Measurements from ENCODE around the gene ALKBH8. TPM values are rescaled to one million over a fixed set of nuclear protein-coding genes. Genes with fewer than 3 reads are reported as not detected.

ALKBH8 gene
- total and polyA plus RNA-seq, 2 of the 8 experiments (the other 6 are each of a cell fraction or from before 2014, with no cell fraction given): 3.6 to 11.9 TPM

- H3K9me3 ChIP-seq (ENCODE audit: insufficient read depth in 2 of 2, low read depth in 1 of 2, low read length in 1 of 2): no peaks in the 10 kb centered on the region
- H3K14ac ChIP-seq (ENCODE audit: insufficient read length): no peak overlapping the region
- H3K79me2 ChIP-seq (ENCODE audit: control insufficient read depth in 1 of 2, insufficient read depth in 2 of 2, low read length in 2 of 2): no peaks in the 10 kb centered on the region
- no peak overlapping the region for H2BK120ac ChIP-seq (replicated peaks; ENCODE audit: low read depth, low read length)
- H2AFZ ChIP-seq (ENCODE audit: low read length): no peak overlapping the region
- H4K8ac ChIP-seq (ENCODE audit: extremely low read depth, insufficient read depth, low read length): no peak overlapping the region
- H2BK20ac ChIP-seq (ENCODE audit: low read length): no peak overlapping the region
- FAIRE-seq (no peak), DNase-seq (ENCODE audit: low read depth in 1 of 2, low spot score in 2 of 2) (no peak)
- H3K4me1 ChIP-seq (replicated peaks in 1 of 4; ENCODE audit: control insufficient read depth in 3 of 4, insufficient read depth in 4 of 4, low read length in 3 of 4): no peaks in the 10 kb centered on the region
- no peaks in the 10 kb centered on the region for H3K27me3 ChIP-seq (replicated peaks in 1 of 4; ENCODE audit: control insufficient read depth in 3 of 4, extremely low read depth in 1 of 4, insufficient read depth in 3 of 4, low read length in 3 of 4)
- H3K23ac ChIP-seq (ENCODE audit: insufficient read length): no peak overlapping the region
- H3K18ac ChIP-seq (ENCODE audit: extremely low read depth, low read length): no peak overlapping the region
- H3K56ac ChIP-seq (replicated peaks; ENCODE audit: insufficient read length, low read depth, low read length): no peak overlapping the region
- H3K4me3 ChIP-seq (ENCODE audit: extremely low read depth in 1 of 4, insufficient read depth in 2 of 4, low read depth in 3 of 4, low read length in 4 of 4): no peak overlapping the region
- H2BK5ac ChIP-seq (ENCODE audit: low read depth, low read length): no peak overlapping the region
- no peaks in the 10 kb centered on the region for H3K79me1 ChIP-seq (ENCODE audit: low read depth, low read length)
- no peaks in the 10 kb centered on the region for H3K36me3 ChIP-seq (ENCODE audit: control insufficient read depth in 2 of 4, insufficient read depth in 4 of 4, low read length in 3 of 4)
- TF ChIP-seq JUN (IDR thresholded peaks at IDR 0.05; ENCODE audit: low read depth, low read length) (no peak), MAFK (IDR thresholded peaks at IDR 0.05; ENCODE audit: low read depth, low read length) (no peak), ATF2 (IDR thresholded peaks at IDR 0.05; ENCODE audit: low read length) (no peak), TAF7 (optimal IDR thresholded peaks at IDR 0.05; ENCODE audit: borderline replicate concordance, low read depth, low read length) (no peak), SIRT6 (IDR thresholded peaks at IDR 0.05; ENCODE audit: low read length) (no peak), POLR2AphosphoS5 (IDR thresholded peaks at IDR 0.05; ENCODE audit: low read depth, low read length) (no peak), MAX (IDR thresholded peaks at IDR 0.05) (no peak), CBX8 (IDR thresholded peaks at IDR 0.05; ENCODE audit: borderline replicate concordance, low read depth, low read length) (no peak), CHD1 (IDR thresholded peaks at IDR 0.05; ENCODE audit: low read depth, low read length) (no peak), NANOG (IDR thresholded peaks at IDR 0.05; ENCODE audit: insufficient read depth, low read depth, low read length, poor library complexity, severe bottlenecking) (no peak), SP2 (IDR thresholded peaks at IDR 0.05; ENCODE audit: low read length) (no peak)
- H2BK15ac ChIP-seq (ENCODE audit: low read length): no peak overlapping the region
- H2BK12ac ChIP-seq (ENCODE audit: low read depth, low read length): no peak overlapping the region
- no peaks in the 10 kb centered on the region for H4K20me1 ChIP-seq (replicated peaks in 1 of 2; ENCODE audit: control insufficient read depth in 1 of 2, insufficient read depth in 2 of 2, low read length in 2 of 2)
- H3K4me2 ChIP-seq (ENCODE audit: insufficient read depth in 1 of 2, low read depth in 2 of 2, low read length in 2 of 2): no peak overlapping the region
- no peak overlapping the region for H4K5ac ChIP-seq (ENCODE audit: insufficient read length, low read depth, low read length)
- no peak overlapping the region for H4K91ac ChIP-seq (replicated peaks; ENCODE audit: insufficient read length, low read length)
- no peak overlapping the region for H3K9ac ChIP-seq (replicated peaks in 1 of 4; ENCODE audit: extremely low read depth in 1 of 4, low read depth in 3 of 4, low read length in 3 of 4)
- H3K4ac ChIP-seq (replicated peaks; ENCODE audit: insufficient read length, low read depth, low read length): no peak overlapping the region
- no peak overlapping the region for H3K27ac ChIP-seq (ENCODE audit: low read depth, low read length)
- H2AK5ac ChIP-seq (ENCODE audit: low read depth, low read length): no peak overlapping the region
- CTCF ChIA-PET (ENCODE audit: partially characterized antibody): no interaction called here
- POLR2A ChIA-PET (ENCODE audit: partially characterized antibody): no interaction called here
- WGBS, 2 experiments (ENCODE audit: extremely low coverage in 1 of 2, insufficient coverage in 1 of 2, insufficient read length in 1 of 2, insufficient replicate concordance in 2 of 2, low coverage in 1 of 2, low lambda C conversion rate in 2 of 2, missing lambda C conversion rate in 1 of 2): 89% methylated on average over 3 of the region's 3 CpGs; no CpG with 5 or more reads in 1 of the 2 experiments
- H3K23me2 ChIP-seq (ENCODE audit: low read depth, low read length): no peaks in the 10 kb centered on the region
Observed at GRCh38 chr11:107473792-107474191, 91.7 kb downstream of the ALKBH8 start.
